ENCODE measurements around the gene PPP1R14D.

Gene PPP1R14D

DNA sequence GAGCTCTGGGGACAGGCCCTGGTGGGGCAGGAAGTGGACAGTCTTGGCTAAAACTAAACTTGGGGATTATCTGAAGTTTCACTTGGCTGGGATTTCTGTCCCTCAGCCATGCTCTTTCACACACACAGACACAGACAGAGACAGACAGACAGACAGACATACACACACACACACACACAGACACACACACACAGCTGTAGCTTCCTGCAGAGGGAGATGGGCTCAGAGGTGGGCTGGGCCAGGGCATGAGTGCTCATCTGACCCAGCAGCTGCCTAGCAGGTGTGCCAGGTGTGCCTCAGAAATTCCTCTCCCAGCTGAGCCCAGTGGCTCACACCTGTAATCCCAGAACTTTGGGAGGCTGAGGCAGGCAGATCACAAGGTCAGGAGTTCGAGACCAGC, 42.2 kb upstream of the PPP1R14D start:
- peaks cover 6% of the 10 kb centered on the region for H3K4me1 ChIP-seq (ENCODE audit: insufficient read depth, low read length, poor library complexity, severe bottlenecking)
- H3K27me3 ChIP-seq (ENCODE audit: insufficient read depth, low read length, poor library complexity, severe bottlenecking), result peaks cover 7% of the 10 kb centered on the region
- no peaks in the 10 kb centered on the region for H3K79me2 ChIP-seq (ENCODE audit: insufficient read depth, low read length)
- no peak overlapping the region for H3K4me3 ChIP-seq (ENCODE audit: low read length, poor library complexity, severe bottlenecking)
- H2AFZ ChIP-seq (ENCODE audit: low read length), result no peak overlapping the region
- no peaks in the 10 kb centered on the region for H3K9me2 ChIP-seq (replicated peaks; ENCODE audit: low read depth, low read length)
- no peaks in the 10 kb centered on the region for H3K36me3 ChIP-seq (ENCODE audit: insufficient read depth, low read length)
- no peaks in the 10 kb centered on the region for H3F3A ChIP-seq (ENCODE audit: low read depth)
- H3K9ac ChIP-seq (ENCODE audit: low read depth, low read length, poor library complexity, severe bottlenecking), result no peak overlapping the region
- H4K20me1 ChIP-seq (ENCODE audit: insufficient read depth, low read length, poor library complexity, severe bottlenecking), result no peaks in the 10 kb centered on the region
- no peaks in the 10 kb centered on the region for H3K9me3 ChIP-seq (ENCODE audit: insufficient read depth, low read depth, low read length)
- TF ChIP-seq EZH2phosphoT487 (IDR thresholded peaks at IDR 0.05; ENCODE audit: borderline replicate concordance), result no peak
- TF ChIP-seq, protein P1, sequence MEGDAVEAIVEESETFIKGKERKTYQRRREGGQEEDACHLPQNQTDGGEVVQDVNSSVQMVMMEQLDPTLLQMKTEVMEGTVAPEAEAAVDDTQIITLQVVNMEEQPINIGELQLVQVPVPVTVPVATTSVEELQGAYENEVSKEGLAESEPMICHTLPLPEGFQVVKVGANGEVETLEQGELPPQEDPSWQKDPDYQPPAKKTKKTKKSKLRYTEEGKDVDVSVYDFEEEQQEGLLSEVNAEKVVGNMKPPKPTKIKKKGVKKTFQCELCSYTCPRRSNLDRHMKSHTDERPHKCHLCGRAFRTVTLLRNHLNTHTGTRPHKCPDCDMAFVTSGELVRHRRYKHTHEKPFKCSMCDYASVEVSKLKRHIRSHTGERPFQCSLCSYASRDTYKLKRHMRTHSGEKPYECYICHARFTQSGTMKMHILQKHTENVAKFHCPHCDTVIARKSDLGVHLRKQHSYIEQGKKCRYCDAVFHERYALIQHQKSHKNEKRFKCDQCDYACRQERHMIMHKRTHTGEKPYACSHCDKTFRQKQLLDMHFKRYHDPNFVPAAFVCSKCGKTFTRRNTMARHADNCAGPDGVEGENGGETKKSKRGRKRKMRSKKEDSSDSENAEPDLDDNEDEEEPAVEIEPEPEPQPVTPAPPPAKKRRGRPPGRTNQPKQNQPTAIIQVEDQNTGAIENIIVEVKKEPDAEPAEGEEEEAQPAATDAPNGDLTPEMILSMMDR (conservative IDR thresholded peaks at IDR 0.05; ENCODE audit: low read length), result no peak
- H3K4me2 ChIP-seq (ENCODE audit: low read depth, low read length, poor library complexity, severe bottlenecking), result no peak overlapping the region

DNA sequence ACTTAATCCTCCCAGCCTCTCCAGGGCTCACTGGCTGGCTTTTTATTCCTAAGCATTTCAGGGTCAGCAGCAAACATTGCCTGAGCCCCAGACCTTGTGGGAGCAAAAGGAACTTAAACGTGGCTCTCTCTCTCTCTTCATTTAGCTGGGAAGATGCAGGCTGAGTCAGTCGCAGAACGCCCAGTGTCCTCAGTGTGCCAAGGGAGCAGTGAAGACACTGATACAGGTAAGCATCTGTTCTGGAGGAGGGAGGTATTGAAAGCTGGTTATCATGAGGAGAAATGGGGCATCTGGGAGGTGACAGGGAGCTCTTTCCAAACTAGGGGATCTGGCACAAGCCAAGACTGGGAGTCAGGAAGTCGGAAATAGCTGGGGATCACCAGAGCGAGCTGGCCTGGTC, 41.2 kb upstream of the PPP1R14D start:
- H3K27me3 ChIP-seq (ENCODE audit: insufficient read depth, low read length, poor library complexity, severe bottlenecking), result peaks cover 7% of the 10 kb centered on the region
- TF ChIP-seq EZH2phosphoT487 (IDR thresholded peaks at IDR 0.05; ENCODE audit: borderline replicate concordance), result no peak
- TF ChIP-seq, protein P1 (conservative IDR thresholded peaks at IDR 0.05; ENCODE audit: low read length), result no peak
- no peaks in the 10 kb centered on the region for H3K36me3 ChIP-seq (ENCODE audit: insufficient read depth, low read length)
- H3K4me1 ChIP-seq (ENCODE audit: insufficient read depth, low read length, poor library complexity, severe bottlenecking), result peaks cover 6% of the 10 kb centered on the region
- H3K79me2 ChIP-seq (ENCODE audit: insufficient read depth, low read length), result no peaks in the 10 kb centered on the region
- H3K9me2 ChIP-seq (replicated peaks; ENCODE audit: low read depth, low read length), result no peaks in the 10 kb centered on the region
- no peak overlapping the region for H3K4me2 ChIP-seq (ENCODE audit: low read depth, low read length, poor library complexity, severe bottlenecking)
- H3K9me3 ChIP-seq (ENCODE audit: insufficient read depth, low read depth, low read length), result no peaks in the 10 kb centered on the region
- H3K9ac ChIP-seq (ENCODE audit: low read depth, low read length, poor library complexity, severe bottlenecking), result no peak overlapping the region
- no peak overlapping the region for H2AFZ ChIP-seq (ENCODE audit: low read length)
- no peaks in the 10 kb centered on the region for H4K20me1 ChIP-seq (ENCODE audit: insufficient read depth, low read length, poor library complexity, severe bottlenecking)
- no peak overlapping the region for H3K4me3 ChIP-seq (ENCODE audit: low read length, poor library complexity, severe bottlenecking)
- no peaks in the 10 kb centered on the region for H3F3A ChIP-seq (ENCODE audit: low read depth)

- Histone ChIP-seq H3F3A (ENCODE audit: low read depth) (no peaks in the 10 kb centered on the region), H2AFZ (ENCODE audit: low read length) (no peak overlapping the region), H3K9ac (ENCODE audit: low read depth, low read length, poor library complexity, severe bottlenecking) (no peak overlapping the region), H3K9me2 (replicated peaks; ENCODE audit: low read depth, low read length) (no peaks in the 10 kb centered on the region), H4K20me1 (ENCODE audit: insufficient read depth, low read length, poor library complexity, severe bottlenecking) (no peaks in the 10 kb centered on the region), H3K36me3 (ENCODE audit: insufficient read depth, low read length) (no peaks in the 10 kb centered on the region), H3K27me3 (ENCODE audit: insufficient read depth, low read length, poor library complexity, severe bottlenecking) (no peaks in the 10 kb centered on the region), H3K4me2 (ENCODE audit: low read depth, low read length, poor library complexity, severe bottlenecking) (no peak overlapping the region), H3K9me3 (ENCODE audit: insufficient read depth, low read depth, low read length) (no peaks in the 10 kb centered on the region), H3K79me2 (ENCODE audit: insufficient read depth, low read length) (no peaks in the 10 kb centered on the region), H3K4me1 (ENCODE audit: insufficient read depth, low read length, poor library complexity, severe bottlenecking) (no peaks in the 10 kb centered on the region), H3K4me3 (ENCODE audit: low read length, poor library complexity, severe bottlenecking) (no peak overlapping the region)
- TF ChIP-seq, protein P1 (conservative IDR thresholded peaks at IDR 0.05; ENCODE audit: low read length), result no peak
- no peak for TF ChIP-seq EZH2phosphoT487 (IDR thresholded peaks at IDR 0.05; ENCODE audit: borderline replicate concordance)
Measured at GRCh38 chr15:40867199-40867598, 38.7 kb upstream of the PPP1R14D start.
